Coronary artery (tissue), 2 donors: ENCODE data around the gene MAL.

Experiments
- DNase-seq: peaks from one replicate; pipeline ENCODE4 v3.0.0-alpha.2; 2017; ENCODE audit warnings: low spot score
- H3K27ac ChIP-seq, 2 donors: fragments of 200-600 bp; sonication (generic); one replicate each; pipeline ENCODE4 v1.5.1; 2016 to 2019
- H3K4me3 ChIP-seq: fragments of 200-600 bp; sonication (generic); 2 replicates; pipeline ENCODE4 v1.5.1; 2016; ENCODE audit warnings: mild to moderate bottlenecking, moderate library complexity
- CTCF ChIP-seq: fragments of 200-600 bp; sonication (generic); IDR thresholded peaks from one replicate; pipeline ENCODE4 v1.5.1; 2019; ENCODE audit warnings: antibody characterized with exemption

The MAL gene

DNA sequence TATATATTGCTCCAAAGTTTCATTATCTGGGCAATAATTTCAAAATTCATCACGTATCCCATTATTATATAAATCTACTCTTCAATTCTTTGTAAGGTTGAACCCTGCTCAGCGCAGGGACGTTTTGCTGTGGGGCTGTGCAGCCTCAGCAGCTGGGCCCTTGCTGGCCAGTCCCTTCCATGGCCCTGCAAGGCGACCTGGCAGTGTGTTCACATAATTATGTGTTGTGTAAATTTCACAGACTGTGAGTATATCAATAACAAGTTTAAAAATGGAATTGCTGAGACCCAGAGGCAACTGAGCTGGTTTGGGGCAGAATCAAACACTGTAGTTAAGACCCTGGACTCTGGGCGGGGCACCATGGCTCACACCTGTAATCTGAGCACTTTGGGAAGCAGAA is 16.1 kb upstream of the MAL start:
- H3K4me3 ChIP-seq, result no peak overlapping the region
- DNase-seq, result no peak
- no peak for TF ChIP-seq CTCF
- no peak overlapping the region for H3K27ac ChIP-seq

GRCh38 chr2:95010126-95010525 is 15.4 kb upstream of the MAL start:
- H3K4me3 ChIP-seq, result no peak overlapping the region
- no peak overlapping the region for H3K27ac ChIP-seq
- no peak for DNase-seq
- no peak for TF ChIP-seq CTCF

- H3K4me3 ChIP-seq, result no peak overlapping the region
- DNase-seq, result no peak
- no peak for TF ChIP-seq CTCF
- H3K27ac ChIP-seq, result no peak overlapping the region
Observed at GRCh38 chr2:95010718-95011117, 14.8 kb upstream of the MAL start.

DNA sequence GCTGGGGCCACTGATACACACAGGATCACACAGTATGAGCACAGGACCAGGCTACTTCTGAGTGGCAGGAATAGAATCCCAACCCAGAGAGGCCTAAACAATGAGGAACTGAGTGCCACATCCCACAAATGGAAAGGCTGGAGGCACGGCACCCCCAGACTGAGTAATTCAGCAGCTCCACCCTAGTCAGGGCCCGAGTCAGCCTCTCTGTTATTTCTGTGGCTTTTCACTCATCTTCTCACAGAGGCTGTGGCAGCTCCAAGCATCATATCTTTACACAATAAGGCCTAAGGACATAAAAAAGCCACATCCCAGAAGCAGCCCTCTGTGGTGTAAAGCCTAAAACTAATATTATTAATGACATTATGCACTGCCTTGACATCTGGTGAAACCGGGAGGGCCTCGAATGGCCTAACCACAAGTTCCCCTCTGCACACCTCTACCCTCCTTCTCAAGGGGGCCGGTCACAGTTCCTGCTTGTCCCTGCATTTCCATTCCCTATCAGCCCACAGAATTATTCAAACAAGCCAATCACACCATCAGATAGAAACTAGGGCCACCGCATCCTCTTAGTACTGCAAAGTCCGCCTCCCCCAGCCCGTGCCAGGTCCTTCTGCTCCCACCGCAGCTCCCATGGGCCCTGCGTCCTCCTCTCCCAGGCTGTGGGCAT is 12.5 kb upstream of the MAL start:
- DNase-seq, result no peak
- H3K27ac ChIP-seq, result no peak overlapping the region
- TF ChIP-seq CTCF, result no peak
- no peak overlapping the region for H3K4me3 ChIP-seq

DNA sequence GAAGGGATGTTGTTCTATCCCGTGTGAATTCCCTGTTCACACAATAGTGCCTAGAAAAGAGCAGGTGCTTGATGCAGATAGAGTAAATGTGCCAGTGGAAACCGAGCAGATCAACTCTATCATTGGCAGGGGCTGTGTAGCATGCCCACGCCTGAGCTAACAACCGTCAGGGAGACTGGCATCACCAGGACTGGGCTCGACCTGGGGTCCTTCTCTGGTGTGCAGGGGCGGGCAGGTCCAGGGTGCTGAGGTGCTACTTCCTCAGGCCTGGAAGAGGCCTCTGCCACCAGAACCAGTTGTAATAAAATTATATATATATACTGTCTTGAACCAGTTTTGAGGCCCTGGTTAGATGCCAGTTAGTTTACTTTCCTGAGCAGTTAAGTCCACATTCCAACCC is 11.8 kb upstream of the MAL start:
- no peak for DNase-seq
- TF ChIP-seq CTCF, result no peak
- Histone ChIP-seq H3K4me3 (no peak overlapping the region), H3K27ac (no peak overlapping the region)

DNA sequence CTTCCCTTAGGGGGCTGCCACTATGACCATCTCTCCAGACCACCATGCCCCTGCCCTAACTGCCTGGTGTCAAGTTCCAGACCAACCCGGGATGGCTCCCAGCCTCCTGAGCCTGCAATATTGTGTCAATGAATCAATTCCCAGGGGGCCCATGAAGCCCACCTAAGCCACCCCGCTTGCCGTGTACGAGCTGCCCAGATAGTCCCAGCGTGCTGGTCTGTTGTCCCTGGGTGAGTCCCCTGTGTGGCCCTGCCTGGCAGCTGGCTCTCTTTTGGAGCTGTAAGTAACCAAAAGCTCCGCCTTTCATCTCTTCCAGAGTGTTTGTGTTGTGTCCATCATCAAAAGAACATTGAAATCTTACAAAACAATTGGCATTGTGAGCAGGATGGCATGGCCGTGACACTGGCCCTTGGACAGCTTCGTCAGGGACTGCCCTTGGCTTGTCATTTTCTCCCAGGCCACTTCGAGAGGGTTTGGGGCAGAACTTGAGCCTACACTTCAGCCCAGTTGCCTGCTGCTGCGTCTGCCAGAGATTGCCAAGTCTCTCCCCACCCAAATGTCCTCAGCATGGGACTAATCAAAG is 11.3 kb upstream of the MAL start:
- Histone ChIP-seq H3K4me3 (no peak overlapping the region), H3K27ac (no peak overlapping the region)
- no peak for DNase-seq
- no peak for TF ChIP-seq CTCF

- H3K27ac ChIP-seq, result no peak overlapping the region
- no peak overlapping the region for H3K4me3 ChIP-seq
- DNase-seq, result no peak
- no peak for TF ChIP-seq CTCF
Observed at GRCh38 chr2:95015261-95015912, 10.1 kb upstream of the MAL start.
